Activated CD4-positive, alpha-beta T cell treated with anti-CD3 and anti-CD28 coated beads, Interleukin-2, amount 50 U/mL, for 1 hour (primary cell): Measurements from ENCODE around the gene HSPA12B.

Experiments
- DNase-seq: peaks from one replicate; pipeline ENCODE4 v3.0.0-alpha.2; 2020

The HSPA12B gene, protein sequence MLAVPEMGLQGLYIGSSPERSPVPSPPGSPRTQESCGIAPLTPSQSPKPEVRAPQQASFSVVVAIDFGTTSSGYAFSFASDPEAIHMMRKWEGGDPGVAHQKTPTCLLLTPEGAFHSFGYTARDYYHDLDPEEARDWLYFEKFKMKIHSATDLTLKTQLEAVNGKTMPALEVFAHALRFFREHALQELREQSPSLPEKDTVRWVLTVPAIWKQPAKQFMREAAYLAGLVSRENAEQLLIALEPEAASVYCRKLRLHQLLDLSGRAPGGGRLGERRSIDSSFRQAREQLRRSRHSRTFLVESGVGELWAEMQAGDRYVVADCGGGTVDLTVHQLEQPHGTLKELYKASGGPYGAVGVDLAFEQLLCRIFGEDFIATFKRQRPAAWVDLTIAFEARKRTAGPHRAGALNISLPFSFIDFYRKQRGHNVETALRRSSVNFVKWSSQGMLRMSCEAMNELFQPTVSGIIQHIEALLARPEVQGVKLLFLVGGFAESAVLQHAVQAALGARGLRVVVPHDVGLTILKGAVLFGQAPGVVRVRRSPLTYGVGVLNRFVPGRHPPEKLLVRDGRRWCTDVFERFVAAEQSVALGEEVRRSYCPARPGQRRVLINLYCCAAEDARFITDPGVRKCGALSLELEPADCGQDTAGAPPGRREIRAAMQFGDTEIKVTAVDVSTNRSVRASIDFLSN

GRCh38 chr20:3732327-3733118 is at the start of gene HSPA12B:
Gene HSPA12B (plus strand): TSS chr20:3732685. CDS start chr20:3738675, 5,990 bp downstream.
- no peak for DNase-seq

- no peak for DNase-seq
Measured at GRCh38 chr20:3685341-3685740, 47.1 kb upstream of the HSPA12B start.

- no peak for DNase-seq
Measured at GRCh38 chr20:3686421-3686820, 46.1 kb upstream of the HSPA12B start.

GRCh38 chr20:3686867-3687321 is 45.6 kb upstream of the HSPA12B start:
- DNase-seq: no peak

GRCh38 chr20:3687655-3688054 is 44.8 kb upstream of the HSPA12B start:
- DNase-seq: no peak

GRCh38 chr20:3689978-3690377 is 42.5 kb upstream of the HSPA12B start:
- DNase-seq: no peak

GRCh38 chr20:3690413-3690812 is 42.1 kb upstream of the HSPA12B start:
- DNase-seq: no peak

GRCh38 chr20:3691306-3691705 is 41.2 kb upstream of the HSPA12B start:
- no peak for DNase-seq

GRCh38 chr20:3691897-3692296 is 40.6 kb upstream of the HSPA12B start:
- DNase-seq: no peak

GRCh38 chr20:3692706-3693294 is 39.7 kb upstream of the HSPA12B start:
- DNase-seq: no peak

- DNase-seq: no peak
Measured at GRCh38 chr20:3693376-3693775, 39.1 kb upstream of the HSPA12B start.

DNA sequence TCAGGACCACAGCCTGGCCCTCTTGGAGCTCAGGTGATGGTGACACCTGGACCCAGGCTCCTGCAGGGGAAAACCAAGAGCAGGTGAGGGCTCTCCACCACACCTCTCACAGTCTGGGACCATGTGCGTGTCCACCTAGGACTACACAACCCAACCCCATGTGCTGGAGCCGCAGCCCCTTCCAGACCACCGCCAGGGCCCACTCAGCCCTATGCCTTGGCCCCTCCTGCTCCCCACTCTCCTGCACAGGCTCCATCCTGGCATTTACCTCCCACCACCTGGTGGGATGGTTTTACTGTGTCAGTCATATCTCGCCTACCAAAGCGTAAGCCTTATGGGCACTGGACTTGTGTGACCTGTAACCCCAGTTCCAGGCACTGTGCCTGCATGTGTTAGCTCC is 37.6 kb upstream of the HSPA12B start:
- no peak for DNase-seq

- DNase-seq: no peak
Measured at GRCh38 chr20:3696200-3696599, 36.3 kb upstream of the HSPA12B start.

DNA sequence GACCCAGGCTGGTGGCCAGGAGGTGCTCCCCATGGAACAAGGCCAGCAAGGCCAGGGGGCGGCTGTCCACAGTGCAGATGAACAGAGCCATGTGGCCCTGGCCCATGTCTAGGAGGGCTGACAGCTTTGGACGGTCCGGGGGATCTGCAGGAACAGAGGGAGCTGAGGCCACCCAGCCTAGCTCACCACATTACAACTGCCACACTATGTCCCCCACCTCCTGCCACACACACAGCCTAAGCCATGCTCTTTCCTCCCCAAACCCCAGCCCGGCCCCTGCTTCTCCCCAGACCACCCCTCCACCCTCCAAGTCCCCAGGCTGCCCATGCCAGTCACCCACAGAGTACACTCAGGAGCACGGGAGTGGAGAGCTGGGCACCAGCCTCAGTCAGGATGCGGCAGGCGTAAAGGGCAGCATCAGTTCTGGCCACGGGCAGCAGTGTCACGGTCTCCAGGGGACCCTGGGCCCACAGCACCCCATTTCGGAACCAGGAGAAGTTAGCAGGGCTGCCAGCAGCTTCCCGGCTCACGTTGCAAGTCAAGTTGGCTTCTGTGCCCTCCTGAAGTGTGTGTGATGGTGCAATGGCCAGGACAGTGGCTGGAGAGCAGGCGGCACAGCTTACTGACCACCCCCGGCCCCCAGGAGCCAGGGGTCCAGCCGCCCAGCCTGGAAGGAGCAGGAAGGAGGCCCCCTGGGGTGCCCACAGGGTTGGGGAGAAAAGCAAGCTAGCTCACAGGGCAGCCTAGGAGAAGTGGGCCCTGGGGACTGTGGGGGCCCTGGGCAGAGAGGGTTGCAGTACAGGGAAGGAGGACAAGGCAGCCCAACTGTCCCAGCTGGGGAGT is 35.5 kb upstream of the HSPA12B start:
- no peak for DNase-seq

GRCh38 chr20:3697588-3698305 is 34.7 kb upstream of the HSPA12B start:
- no peak for DNase-seq

DNA sequence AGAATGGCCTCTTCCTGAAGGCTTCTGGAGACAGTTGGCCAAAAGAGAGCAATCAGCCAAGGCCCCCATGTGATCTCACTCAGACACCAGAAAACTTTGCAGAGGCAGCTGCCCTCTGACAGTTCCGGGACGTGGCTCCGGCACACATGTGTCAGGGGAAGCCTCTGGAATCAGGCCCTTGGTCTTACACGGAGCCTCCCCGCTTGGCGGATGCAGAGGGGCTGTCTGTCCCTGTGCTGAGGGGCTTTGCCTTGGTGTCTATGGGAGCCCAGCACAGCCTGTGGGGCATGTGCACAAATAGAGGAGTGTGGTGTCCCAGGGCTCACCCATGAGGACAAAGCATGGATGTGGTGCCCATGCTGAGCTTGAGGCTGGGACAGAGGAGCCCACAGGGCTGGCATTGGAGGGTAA is 33.9 kb upstream of the HSPA12B start:
- DNase-seq: no peak

DNA sequence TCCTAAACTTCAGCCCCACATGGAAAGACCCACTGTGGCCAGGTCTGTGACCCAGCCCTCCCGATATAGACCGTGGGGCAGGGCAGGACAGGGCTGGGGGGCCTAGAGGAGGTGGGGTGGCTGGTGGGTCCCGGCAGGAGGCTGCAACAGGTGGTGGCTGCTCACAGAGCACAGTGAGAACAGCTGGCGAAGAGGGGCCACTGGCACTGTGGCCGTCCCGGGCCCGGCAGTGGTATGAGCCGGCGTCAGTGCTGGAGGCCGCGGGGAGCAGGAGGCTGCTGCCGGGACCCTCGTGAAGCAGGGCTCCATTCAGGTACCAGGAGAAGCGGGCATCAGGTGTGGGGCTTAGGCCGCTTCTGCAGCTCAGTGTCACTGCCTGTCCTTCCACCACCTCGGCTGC is 33.4 kb upstream of the HSPA12B start:
- no peak for DNase-seq

DNA sequence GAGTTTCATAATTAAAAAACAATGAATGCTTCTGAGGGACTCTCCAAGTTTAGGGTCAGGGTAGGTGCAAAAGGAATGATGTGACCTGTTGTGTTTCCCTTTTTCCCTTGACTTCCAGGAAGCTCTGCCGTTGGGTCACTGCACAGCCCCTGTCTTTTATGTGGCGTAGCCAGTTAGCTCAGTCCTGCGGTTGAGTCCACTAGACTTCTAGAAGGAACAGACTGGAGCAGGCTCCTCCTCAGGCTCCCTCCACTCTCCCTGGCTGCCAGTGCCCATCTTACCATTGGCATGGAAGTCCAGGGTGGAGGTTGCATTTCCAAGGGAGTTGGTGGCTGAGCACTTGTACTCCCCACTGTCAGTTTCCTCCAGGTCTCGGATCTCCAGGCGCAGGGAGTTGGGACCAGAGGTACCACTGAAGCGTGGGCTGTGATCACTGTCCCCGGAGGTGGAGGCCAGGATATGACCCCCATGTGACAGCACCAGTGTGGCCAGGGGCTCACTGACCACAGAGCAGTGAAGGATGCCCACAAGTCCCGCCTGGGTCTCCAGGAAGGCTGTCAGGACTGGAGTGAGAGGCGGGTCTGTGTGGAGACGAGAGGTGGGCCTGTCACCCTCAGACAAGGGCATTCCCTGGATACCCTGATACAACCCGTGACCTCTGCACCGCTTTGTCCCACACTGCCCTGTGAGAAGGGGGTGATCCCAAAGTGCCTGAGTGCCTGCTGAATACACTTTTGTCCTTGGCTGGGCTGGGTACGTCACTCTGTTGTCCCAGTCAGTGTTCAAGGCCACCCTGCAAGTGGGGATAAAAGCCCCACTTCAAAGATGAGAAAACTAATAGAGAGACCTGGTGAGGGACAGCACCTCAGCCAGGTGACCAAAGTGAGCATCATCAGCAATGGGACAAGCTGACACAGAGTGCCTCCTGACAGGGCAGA is 31.2 kb upstream of the HSPA12B start:
- no peak for DNase-seq

DNA sequence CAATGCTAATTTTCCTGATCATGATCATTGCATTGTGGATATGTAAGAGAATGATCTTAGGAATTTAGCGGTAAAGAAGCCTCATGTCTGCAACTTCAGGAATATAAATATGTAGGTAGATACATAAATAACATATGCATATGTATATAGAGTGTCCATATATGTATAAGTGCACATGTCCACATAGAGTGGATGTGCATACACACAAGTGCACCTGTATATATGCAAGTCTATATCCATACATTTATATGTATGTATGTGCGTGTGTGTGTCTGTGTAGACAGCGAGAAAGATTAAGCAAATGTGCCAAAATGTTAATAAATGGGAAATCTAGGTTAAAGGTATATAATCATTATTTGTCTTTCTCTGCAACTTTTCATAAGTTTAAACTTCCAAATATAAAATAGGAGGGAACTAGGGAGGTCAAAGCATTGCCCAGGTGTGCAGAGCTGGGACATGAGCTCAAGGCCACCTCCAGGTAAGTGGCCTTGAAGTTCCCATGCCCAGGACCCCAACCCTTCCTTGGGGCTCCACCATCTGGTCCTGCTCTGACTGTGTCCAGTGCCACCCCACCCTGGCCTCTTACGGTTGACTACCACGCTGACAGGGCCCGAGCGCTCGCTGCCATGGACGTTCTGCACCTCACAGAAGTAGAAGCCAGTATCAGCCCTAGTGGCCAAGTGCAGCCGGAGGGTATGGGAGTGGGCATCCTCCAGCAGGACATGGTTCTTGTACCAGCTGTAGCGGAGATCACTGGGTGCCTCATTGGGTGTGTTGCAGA is 29.7 kb upstream of the HSPA12B start:
- DNase-seq: no peak
